ENCODE results near the gene MAS1.
"Not testable (repeated sequence)": the region's sequence is repeated elsewhere in the genome, so short reads cannot be mapped to it uniquely, and the experiment has no call there.

Gene MAS1

DNA sequence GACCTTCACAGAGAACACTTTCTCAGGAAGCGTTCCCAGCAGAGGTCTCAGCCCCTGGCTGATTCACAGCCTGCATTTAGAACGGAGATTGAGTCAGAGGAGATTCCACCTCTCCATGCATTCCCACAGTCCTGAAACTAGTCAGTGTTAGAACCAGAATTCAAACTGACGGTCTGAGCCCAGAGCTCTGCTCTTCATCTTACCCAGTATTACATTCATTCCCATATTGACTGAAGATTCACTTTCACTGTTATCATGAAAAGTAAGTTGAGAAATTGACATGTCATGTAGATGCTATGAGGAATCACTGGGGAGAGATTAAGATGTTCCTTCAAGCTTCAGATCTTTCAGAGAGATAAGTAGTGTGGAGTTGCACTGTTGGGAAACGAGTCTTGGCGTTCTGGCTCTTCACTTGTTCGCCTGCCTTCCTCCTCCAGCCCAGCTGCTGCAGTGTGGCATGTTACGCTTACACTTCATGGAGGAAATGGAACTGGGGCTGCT is 28.3 kb downstream of the MAS1 start:
- DNase-seq, result no peak

DNA sequence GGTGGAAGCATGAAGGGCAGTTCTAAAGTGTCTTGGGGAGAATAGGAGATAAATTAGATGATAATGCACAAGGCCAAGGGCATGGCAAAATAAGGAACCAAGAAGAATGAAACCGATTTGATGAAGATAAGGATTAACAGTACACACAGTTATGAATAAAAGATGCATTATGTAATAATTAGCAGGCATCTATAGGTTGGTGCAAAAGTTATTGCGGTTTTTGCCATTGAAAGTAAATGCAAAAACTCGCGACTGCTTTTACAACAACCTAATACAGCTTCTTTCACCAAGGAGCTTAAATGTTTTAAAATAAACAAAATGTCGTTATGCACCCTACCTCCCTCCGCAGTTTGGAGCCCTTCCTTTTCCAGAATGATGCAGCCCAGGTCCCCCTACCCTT is 29.0 kb downstream of the MAS1 start:
- DNase-seq, result no peak

DNA sequence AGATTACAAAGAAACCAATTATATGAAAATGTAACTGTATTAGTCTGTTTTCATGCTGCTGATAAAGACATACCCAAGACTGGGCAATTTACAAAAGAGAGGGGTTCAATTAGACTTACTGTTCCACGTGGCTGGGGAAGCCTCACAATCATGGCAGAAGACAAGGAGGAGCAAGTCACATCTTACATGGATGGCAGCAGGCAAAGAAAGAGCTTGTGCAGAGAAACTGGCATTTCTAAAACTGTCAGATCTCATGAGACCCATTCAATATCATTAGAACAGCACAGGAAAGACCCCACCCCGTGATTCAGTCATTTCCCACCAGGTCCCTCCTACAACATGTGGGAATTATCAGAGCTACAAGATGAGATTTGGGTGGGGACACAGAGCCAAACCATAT is 33.4 kb downstream of the MAS1 start:
- DNase-seq, result not testable (repeated sequence)

DNA sequence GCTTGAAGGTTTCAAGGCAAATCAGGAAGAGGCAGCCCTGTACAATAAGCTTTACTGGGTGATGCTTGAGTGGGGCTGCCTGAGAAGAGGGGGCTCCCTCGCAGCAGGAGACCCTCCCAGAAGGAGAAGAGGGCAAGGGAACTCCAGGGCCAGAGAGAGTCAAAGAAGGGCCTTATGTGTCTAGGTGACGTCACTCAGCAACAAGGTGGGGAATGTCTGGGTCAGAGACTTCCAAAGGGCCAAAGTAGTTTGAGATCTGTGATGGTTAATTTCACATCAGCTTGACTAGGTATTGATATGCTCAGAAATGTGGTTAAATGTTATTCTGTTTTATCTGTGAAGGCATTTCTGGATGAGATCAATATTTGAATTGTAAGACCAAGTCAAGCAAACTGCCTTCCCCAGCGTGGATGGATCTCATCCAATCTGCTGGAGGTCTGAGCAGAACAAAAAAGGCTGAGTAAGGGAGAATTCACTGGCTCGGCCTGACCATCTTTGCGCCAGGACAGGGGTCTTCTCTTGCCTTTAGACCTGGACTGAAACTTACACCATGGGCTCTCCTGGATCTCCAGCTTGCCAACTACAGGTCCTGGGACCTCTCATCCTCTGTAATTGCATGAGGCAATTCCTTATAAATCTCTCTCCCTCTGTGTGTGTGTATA is 35.9 kb downstream of the MAS1 start:
- DNase-seq, result no peak

DNA sequence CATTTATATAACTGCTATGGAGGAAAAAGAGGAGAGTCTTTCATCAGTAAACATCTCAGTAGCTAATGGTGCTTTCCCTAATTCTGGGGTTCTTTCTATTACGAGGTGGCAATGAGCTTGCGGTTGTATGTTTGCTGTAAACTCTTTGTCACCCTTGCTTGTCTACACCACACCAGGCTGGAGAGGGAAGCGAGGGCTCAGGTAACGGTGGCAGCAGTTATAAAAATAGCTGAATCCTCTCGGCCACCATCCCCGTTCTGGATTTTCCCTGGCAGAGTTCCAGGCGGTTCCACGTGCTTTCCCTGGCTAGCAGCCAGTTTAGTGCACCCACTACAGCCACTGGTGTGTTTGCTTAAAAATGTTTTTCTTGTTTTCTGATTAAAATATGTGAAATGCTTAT is 39.0 kb downstream of the MAS1 start:
- DNase-seq, result peak; percentile 31

DNA sequence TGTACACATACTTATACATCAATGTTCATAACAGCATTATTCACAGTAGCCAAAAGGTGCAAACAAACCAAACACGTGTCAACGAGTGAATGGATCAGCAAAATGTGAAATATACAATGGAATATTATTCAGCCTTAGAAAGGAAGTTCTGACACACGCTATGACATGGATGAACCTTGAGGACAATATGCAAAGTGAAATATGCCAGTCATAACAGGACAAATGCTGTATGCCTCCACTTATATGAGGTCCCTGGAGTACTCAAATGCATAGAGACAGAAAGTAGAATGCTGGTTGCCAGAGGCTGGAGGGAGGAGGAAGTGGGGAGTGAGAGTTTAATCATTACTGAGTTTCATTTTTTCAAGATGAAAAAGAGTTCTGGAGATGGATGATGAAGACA is 40.3 kb downstream of the MAS1 start:
- peak; percentile 13 for DNase-seq

DNA sequence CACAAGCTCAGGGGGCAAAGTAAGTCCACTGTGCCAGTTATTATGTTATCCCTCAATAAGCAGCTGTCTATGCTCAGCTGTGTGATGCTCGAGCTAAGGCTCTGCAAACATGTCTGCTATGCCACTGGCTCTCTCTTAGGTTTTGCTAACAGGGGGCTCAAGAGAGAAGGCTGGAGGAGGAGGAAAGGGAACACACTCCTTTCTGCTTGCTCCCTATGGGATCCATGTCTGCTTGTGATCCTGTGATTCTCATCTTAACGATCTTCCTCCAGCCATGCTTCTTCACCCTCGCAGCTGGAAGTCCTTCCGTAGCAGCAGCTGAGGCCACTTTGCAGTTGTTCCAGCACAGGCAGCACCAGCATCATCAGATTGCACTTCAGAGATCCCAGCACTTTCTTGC is 41.1 kb downstream of the MAS1 start:
- no peak for DNase-seq

DNA sequence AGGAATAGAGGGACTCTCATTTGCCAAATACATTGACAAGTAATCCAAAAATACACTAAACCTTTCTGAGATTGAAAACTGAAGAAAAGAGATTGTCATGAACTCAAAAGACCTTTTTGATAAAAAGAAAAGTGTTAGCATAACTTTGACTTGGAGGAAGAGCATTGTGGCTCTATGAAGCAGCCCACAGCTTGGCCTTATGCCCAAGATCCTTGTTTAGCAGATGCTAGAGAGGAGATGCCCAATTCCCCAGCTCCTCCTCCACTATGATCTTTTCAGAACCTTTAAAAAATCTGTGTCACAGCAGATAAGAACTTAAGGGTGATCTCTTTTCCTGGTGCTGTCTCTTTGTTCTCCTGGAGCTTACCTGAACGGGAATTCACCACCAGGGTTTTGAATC is 42.3 kb downstream of the MAS1 start:
- no peak for DNase-seq

DNA sequence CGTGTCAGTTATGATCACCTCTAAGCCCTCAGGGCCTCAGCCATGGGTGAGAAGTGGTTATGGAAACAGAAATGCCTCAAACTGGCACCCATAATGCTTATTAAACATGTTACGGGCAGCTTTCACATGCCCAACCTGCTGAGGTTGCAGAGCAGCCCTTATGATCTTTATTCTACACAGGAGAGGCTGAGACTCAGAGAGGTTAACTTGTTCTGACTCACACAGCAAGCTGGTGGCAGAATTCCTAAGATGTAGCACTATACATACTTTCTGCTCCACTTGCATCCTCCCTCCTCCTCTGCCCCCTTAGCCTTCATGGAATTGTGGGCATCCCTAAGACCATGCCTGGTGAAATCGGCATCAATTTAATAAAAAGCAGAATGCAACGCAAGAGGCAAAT is 43.4 kb downstream of the MAS1 start:
- no peak for DNase-seq

DNA sequence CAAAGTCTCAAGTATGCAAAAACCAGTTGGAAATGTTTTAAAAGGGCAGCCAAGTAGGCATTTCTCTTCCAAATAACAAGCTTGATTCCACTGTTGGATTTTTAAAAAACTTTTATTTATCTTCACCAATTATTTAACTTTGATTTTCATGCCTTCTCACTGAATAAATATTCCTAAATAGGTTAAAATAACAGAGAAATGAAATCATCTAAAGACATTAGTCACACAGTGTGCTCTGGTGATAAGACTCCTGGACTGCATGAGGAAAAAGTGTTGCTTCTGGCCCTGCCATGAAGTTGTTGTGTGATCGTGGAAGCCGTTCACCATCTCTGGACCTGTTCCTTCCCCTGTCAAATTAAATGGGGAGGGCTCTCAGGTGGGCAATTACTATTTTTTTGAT is 44.3 kb downstream of the MAS1 start:
- DNase-seq, result no peak

DNA sequence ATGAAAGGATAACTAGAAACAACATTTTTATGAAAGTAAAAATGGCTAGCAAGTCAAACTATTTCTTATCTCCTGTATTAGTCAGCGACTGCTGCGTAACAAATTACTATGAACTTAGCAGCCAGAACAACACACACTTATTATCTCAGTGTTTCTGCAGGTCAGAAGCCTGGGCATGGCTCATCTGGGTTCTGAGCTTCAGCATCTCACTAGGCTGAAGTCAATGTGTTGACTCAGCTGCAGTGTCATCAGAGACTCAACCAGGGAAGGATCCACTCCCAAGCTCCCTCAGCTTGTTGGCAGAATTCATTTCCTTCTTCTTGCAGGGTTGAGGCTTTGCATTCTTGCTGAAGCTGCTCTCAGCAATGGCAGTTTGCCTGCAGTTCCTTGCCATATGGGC is 44.8 kb downstream of the MAS1 start:
- DNase-seq, result no peak

DNA sequence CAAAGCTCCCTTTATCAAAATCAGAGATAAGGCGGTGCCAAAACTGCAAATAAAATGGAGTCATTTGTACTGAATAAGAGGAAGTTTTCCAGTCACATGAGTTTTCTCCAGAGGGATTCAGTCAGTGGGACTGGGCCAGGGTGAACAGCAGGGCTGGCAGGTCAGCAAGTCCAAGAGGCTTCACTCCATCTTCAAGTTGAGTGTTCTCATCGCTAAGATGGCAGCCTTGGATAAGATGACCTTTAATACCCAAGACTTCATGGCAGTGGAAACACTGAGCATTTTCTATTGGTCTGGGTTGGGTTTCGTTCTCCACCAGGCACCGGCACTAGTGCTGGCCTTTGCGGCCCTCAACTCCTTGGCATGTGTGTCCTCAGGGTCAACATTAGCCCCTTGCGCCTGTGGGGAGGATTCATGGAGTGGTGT is 48.8 kb downstream of the MAS1 start:
- peak; percentile 10 for DNase-seq

Measured in OCI-M1 (cell line).